ENCODE data around the gene DHH. TPM values are rescaled to one million over a fixed set of nuclear protein-coding genes. Genes with fewer than 3 reads are reported as not detected.

The DHH gene
- total RNA-seq, 2 experiments from 2014 or later, result 0.14 TPM; not detected in 1

DNA sequence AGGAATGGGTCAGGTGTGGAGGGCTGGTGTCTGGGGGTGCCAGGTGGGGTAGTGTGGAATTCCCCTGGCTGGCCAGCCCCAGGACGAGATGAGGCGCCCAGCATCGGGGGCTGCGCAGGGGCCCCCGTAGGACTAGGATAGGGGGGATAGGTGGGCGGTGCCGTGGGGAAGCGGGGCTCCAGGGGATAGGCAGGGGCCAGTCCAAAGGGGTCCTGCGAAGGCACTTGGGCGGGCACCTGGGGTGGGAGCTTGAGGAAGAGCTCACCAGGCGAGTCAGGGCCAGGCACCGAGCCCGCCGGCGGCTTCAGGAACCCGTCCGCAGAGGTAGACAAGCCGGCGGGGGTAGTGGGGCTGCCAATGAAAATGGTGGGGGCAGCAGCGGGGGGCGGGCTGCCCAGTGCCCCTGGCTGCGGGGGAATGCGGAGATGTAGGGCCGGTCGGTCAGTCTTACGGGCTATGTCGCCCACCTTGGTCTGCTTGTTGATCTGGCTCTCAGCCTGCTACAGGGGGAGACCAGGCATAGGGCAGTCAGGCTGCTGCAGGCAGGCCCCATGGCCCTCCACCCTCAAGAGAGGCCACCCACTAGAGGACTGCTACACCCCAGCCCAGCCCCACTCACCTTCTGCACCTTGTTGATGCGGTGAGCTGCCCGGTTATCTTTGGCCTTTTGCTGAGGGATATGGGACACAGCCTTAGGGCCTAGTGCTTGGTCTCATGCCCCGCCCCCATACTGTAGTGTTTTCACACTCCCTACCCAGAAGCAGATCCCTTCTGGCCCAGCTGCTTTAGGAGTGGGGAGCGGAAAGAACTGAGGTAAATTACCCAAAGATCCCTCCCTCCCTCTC, 53.3 kb downstream of the DHH start:
- ATAC-seq, result no peak
- intact Hi-C loops (cut with micrococcal nuclease), result no loop called here

DNA sequence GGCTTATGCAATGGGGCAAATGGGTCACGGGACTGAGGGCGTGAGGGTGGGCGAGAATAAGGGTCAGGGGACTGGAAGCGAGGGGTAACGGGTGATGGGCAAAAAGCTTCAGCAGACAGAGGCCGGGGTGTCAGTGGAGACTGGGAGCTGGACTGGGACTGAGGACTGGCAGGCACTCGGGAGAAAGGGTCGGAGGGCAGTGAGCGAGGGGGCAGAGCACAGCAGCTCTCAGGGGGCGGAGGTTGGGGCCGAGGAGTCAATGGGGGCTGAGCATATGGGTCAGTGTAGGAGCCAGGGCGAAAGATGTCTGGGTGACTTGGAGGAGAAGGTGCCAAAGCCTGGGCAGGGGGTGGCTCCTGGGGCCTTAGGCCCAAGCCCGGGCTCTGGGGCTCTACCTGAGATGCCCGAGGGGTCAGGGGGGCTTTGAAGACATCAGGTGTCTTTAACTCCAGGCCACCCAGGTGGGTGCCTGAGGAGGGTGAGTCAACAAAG, 54.2 kb downstream of the DHH start:
- H3K4me1 Mint-ChIP-seq (ENCODE audit: low read depth), result no peaks in the 10 kb centered on the region
- peaks cover 47% of the 10 kb centered on the region for H3K36me3 Mint-ChIP-seq (ENCODE audit: low read depth)
- TF ChIP-seq, protein P1, sequence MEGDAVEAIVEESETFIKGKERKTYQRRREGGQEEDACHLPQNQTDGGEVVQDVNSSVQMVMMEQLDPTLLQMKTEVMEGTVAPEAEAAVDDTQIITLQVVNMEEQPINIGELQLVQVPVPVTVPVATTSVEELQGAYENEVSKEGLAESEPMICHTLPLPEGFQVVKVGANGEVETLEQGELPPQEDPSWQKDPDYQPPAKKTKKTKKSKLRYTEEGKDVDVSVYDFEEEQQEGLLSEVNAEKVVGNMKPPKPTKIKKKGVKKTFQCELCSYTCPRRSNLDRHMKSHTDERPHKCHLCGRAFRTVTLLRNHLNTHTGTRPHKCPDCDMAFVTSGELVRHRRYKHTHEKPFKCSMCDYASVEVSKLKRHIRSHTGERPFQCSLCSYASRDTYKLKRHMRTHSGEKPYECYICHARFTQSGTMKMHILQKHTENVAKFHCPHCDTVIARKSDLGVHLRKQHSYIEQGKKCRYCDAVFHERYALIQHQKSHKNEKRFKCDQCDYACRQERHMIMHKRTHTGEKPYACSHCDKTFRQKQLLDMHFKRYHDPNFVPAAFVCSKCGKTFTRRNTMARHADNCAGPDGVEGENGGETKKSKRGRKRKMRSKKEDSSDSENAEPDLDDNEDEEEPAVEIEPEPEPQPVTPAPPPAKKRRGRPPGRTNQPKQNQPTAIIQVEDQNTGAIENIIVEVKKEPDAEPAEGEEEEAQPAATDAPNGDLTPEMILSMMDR (IDR thresholded peaks at IDR 0.05), result no peak
- no peaks in the 10 kb centered on the region for H3K27me3 Mint-ChIP-seq
- no peak overlapping the region for H3K27ac Mint-ChIP-seq
- CTCF ChIA-PET, result interaction anchor here (1.4 to 8.1 kb wide), 3 partner anchors 24 to 187 kb away, joined by 3 to 56 read pairs (median 9); no protein-coding TSS in a partner anchor
- no peak for DNase-seq
- POLR2A ChIA-PET, result interaction anchor here (0.8 to 1.0 kb wide), 3 partner anchors 10 to 87 kb away, joined by 3 read pairs; no protein-coding TSS in a partner anchor
- no peak overlapping the region for H3K4me3 Mint-ChIP-seq
- intact Hi-C loops (cut with micrococcal nuclease), result no loop called here
- ATAC-seq, result no peak
- no peaks in the 10 kb centered on the region for H3K9me3 Mint-ChIP-seq

More for the DNA sequence above, 53.3 kb downstream of the DHH start:
- ChIA-PET CTCF (interaction anchor here (1.4 to 8.1 kb wide), 2 partner anchors 23 to 188 kb away, joined by 3 to 56 read pairs; no protein-coding TSS in a partner anchor), POLR2A (interaction anchor here (0.7 kb wide), 1 partner anchor 11 kb away, joined by 3 read pairs; no protein-coding TSS in a partner anchor)
- no peaks in the 10 kb centered on the region for H3K9me3 Mint-ChIP-seq
- peaks cover 53% of the 10 kb centered on the region for H3K36me3 Mint-ChIP-seq (ENCODE audit: low read depth)
- TF ChIP-seq, protein P1 (IDR thresholded peaks at IDR 0.05), result no peak
- H3K4me1 Mint-ChIP-seq (ENCODE audit: low read depth), result no peaks in the 10 kb centered on the region
- H3K27ac Mint-ChIP-seq, result no peak overlapping the region
- no peak for DNase-seq
- H3K27me3 Mint-ChIP-seq, result no peaks in the 10 kb centered on the region
- H3K4me3 Mint-ChIP-seq, result no peak overlapping the region

DNA sequence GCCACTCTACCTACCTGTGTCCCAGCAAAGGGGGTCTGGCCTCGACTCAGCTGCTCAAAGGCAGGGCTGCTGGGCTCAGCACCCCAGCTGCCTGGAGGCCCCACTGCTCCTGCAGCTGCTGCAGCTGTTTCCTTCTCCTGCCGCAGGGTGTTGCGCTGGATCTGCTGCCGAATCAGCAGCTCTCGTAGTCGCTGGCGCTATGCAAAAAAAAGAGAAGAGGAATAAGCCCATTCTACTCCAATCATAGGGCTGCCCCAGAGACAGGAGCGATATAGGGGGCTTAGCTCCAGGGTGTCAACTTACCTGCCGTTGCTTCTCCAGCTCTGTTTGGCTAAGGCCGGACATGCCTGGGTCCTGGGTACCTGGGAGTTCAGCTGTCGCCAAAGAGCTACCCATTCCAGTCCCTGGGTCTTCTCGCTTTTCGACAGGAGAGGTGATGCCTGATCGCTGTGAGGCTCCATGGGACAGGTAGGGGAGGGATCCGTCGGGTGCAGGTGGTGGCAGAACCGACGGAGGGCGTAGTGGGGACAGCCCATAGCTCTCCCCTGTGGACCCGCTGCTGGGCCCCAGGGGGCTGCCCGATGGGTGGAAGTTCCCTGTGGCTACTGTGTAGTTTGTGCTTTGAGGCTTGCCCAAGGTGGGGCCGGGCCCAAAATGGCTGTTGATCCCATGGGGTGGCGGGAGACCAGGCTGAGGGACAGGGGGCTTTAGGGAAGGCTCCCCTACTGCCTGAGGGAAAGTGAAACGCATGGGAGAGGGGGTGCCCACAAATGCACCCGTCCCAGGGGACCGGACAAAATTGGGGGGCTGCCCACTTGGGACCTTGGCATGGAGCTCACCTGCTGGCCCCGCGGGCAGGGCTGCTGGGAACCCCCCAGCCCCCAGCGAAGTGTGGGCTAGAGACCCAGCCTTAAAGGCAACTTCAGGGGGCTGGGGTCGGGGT, 54.9 kb downstream of the DHH start:
- peaks cover 49% of the 10 kb centered on the region for H3K36me3 Mint-ChIP-seq (ENCODE audit: low read depth)
- ChIA-PET CTCF (interaction anchor here (0.9 to 8.1 kb wide), 5 partner anchors 25 to 187 kb away, joined by 3 to 56 read pairs (median 4); no protein-coding TSS in a partner anchor), POLR2A (interaction anchor here (0.8 to 1.9 kb wide), 4 partner anchors 9 to 88 kb away, joined by 3 to 5 read pairs (median 3); no protein-coding TSS in a partner anchor)

DNA sequence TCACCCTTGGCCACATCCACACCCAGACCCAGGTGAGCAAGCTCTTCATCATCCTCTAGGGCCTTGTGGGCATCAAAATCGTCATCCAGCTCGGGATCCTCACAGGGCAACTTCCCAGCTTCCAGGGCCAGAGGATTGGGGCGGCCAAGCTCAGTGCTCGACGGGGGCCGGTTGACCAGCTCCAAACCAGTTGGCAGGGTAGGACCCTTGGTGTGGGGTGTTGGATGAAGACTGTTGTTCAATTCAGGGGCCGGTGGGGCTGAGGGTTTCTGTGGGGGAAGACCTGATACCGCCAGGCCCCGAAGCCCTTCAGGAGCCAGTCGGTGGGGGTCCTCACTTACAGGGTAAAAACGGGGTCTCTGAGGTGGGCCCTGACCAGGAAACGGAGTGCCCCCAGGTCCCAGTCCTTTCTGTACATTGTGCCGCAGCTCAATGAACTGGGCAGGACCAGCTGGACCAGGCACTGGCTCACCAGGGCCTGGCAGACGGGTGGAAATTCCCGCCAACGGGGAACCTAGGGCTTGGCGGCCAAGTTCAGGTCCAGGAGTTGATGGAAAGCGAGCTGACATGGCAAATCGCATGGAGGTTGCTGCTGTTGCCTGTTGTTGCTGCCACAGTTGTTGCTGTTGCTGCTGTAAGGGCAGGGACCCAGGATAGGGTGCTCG, 56.2 kb downstream of the DHH start:
- H3K27me3 Mint-ChIP-seq, result no peaks in the 10 kb centered on the region
- no peak overlapping the region for H3K27ac Mint-ChIP-seq
- intact Hi-C loops (cut with micrococcal nuclease), result no loop called here

More for the DNA sequence above, 54.9 kb downstream of the DHH start:
- Mint-ChIP-seq H3K9me3 (no peaks in the 10 kb centered on the region), H3K4me1 (ENCODE audit: low read depth) (no peaks in the 10 kb centered on the region), H3K27me3 (no peaks in the 10 kb centered on the region), H3K4me3 (no peak overlapping the region), H3K27ac (no peak overlapping the region)
- TF ChIP-seq, protein P1 (IDR thresholded peaks at IDR 0.05), result no peak
- intact Hi-C loops (cut with micrococcal nuclease), result no loop called here
- ATAC-seq (no peak), DNase-seq (no peak)

More for the DNA sequence above, 56.2 kb downstream of the DHH start:
- Mint-ChIP-seq H3K9me3 (no peaks in the 10 kb centered on the region), H3K36me3 (ENCODE audit: low read depth) (peaks cover 46% of the 10 kb centered on the region), H3K4me1 (ENCODE audit: low read depth) (no peaks in the 10 kb centered on the region), H3K4me3 (no peak overlapping the region)
- ChIA-PET CTCF (interaction anchor here (1.1 to 8.1 kb wide), 5 partner anchors 10 to 185 kb away, joined by 3 to 56 read pairs (median 4); no protein-coding TSS in a partner anchor), POLR2A (interaction anchor here (0.6 to 1.9 kb wide), 5 partner anchors 9 to 50 kb away, joined by 3 to 5 read pairs (median 3); no protein-coding TSS in a partner anchor)
- ATAC-seq (no peak), DNase-seq (no peak)
- TF ChIP-seq, protein P1 (IDR thresholded peaks at IDR 0.05), result no peak

Data from activated CD8-positive, alpha-beta T cell treated with anti-CD3 and anti-CD28 coated beads for 36 hours (primary cell).